Activated CD8-positive, alpha-beta memory T cell treated with anti-CD3 and anti-CD28 coated beads for 24 hours (primary cell): Measurements from ENCODE around the gene OR51F2.
"Not testable (repeated sequence)": the region's sequence is repeated elsewhere in the genome, so short reads cannot be mapped to it uniquely, and the experiment has no call there.

Source experiments
- DNase-seq: peaks from one replicate; pipeline ENCODE4 v3.0.0-alpha.2; 2020

OR51F2 gene, protein sequence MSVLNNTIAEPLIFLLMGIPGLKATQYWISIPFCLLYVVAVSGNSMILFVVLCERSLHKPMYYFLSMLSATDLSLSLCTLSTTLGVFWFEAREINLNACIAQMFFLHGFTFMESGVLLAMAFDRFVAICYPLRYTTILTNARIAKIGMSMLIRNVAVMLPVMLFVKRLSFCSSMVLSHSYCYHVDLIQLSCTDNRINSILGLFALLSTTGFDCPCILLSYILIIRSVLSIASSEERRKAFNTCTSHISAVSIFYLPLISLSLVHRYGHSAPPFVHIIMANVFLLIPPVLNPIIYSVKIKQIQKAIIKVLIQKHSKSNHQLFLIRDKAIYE

DNA sequence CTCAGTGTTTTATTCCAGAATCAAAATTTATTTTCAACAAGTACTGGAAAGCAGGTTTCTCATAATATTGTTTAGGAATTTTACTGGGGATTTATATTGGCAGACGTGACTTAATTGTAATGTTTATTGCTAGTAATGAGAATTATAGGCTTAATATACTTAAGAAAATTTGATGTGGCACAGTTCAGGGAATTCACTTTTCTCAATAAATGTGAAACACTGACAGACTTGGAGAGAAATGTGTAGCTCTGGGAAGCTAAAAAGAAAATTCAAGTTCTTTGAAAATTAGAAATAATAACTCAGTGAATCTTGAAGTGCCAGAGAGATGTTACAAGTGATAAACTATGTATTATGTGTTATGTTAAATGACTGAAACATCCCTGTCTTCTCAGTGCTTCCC, at the start of gene OR51F2:
OR51F2 (plus strand) TSS at position 301 of the 400 bp plus-strand sequence. CDS start 101 bp downstream, outside the sequence.
- DNase-seq, result no peak

DNA sequence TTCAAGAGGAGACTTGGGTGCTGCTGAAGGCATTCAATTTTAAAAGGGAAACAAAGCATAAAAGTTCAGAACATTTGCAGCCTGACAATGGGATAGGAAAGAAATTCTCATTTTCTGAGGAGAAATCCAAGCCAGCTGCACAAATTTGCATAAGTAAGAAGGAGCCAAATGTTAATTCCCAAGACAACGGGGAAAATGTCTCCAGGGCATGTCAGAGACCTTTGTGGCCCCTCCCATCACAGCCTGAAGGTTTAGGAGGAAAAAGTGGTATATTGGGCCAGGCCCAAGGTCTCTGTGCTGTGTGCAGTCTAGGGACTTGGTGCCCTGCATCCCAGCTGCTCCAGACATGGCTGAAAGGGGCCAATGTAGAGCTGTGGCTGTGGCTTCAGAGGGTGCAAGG, 38.7 kb upstream of the OR51F2 start:
- DNase-seq, result no peak

DNA sequence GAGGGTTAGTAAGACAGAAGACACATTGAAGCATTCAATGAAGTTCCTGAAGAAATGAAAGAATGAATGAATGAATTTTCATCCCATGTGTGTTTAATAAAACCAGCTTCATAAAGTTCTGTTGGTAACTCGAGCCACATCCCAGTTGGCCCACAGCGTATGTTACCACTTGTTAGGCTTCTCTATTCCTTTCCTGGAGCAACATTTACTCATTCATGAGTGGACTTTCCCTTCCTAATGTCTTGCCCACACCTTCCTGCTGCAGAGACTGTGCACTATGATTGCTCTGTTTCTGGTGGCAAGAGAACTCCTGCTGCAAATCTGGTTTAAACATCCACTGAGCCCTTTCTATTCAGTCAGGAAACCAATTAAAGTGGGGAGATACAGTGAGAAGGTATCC, 23.9 kb upstream of the OR51F2 start:
- DNase-seq, result no peak

DNA sequence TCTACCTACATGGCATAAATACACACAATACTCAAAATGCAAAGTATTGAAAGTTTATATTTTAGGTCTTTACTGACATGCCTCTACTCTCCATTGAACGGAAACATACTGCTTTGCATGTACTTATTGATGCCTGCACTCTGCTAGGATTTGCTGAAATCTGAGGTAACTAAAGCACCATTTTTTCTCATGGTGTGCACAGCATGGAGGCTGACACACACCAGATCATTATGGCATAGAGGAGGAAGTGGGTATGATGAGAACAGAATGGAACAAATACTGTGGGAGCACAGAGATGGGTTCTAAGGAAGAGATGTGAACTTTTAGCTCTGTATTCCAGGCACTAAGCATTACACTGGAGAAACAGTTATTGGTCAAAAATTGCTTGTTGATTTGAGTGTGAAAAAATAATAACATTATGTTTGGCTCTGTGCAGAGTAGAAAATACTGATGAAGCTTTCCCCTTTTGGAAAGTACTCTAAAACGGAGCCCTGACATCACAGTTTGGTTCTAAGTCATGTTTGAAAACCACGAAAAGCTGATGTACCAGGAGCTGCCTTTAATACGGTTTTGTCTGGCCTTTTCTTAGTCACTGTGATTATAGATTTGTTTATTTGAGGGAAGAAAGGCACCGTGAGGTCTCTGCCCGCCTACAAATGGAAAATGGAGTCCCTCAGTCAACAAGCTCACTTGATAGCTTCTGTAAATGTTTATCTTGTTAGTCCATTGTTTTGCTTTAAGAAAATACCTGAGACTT, 22.5 kb upstream of the OR51F2 start:
- DNase-seq, result no peak

DNA sequence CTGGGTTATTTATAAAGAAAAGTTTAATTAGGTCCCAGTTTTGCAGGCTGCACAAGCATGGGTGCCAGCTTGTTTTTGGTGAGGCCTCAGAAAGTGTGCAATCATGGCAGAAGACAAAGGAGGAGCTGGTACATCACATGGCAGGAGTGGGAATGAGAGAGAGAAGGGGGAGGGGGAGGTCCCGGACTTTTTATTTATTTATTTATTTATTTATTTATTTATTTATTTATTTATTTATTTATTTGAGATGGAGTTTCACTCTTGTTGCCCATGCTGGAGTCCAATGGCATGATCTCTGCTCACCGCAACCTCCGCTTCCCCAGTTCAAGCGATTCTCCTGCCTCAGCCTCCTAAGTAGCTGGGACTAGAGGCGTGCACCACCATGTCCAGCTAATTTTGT, 19.8 kb upstream of the OR51F2 start:
- not testable (repeated sequence) for DNase-seq

DNA sequence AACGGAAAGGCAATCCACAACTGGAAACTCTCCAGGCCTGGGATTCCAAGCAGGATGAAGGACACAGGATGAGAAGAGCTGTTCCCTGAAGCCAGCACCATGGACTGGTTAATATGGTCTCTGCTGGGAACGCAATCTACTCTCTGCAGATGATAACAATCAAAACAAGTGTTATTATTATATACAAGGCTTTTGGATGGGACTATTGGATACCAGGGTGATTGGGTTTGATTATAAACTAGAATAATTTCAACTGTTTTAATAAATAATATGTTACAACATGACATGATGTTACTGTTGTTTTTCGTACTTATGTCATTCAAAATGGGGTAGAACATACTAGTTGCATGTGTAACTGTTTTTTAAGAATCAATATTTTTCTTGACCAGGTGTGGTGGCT, 16.8 kb upstream of the OR51F2 start, which contains the start of gene OR52R1:
OR52R1 (minus strand) TSS at position 101 of the 400 bp plus-strand sequence; CDS start at position 101, 0 bp downstream.
- no peak for DNase-seq

DNA sequence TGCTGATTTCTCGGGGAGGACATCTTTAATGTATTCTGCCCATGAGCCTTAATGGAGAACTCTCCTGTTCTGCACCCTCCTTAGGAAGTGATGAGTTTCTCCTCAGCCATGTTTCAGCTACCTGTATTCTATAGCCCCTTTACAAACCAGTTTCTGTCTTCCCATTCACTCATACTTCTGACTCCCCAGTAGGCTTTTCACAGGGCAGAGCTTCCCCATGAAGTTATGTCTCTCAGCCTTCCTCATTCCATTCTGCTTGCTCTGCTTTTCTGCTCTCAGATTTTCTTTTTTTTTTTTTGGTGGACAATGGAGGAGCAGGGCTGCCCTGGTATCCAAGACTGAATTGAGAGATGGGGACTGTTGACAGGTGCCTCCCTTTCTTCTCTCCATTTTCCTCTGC, 12.6 kb upstream of the OR51F2 start:
- DNase-seq, result no peak

DNA sequence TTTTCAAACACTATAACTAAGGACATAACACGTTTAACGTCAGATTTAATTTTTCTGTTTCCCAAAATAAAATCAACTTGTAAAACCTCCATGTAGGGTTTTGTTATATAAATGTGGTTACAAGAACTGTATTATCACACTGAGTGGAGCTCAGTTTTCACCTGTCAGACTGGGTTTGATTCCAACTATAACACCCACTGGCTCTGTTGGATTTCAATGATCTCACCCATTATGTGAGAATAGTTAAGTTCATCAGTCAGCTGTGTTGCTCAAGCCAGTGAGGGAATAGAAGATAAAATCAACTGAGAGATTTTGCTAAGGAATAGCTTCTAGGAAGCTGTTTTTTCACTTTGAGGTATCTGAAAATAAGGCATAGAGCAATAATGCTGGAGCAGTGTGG, 11.9 kb upstream of the OR51F2 start:
- DNase-seq, result no peak

DNA sequence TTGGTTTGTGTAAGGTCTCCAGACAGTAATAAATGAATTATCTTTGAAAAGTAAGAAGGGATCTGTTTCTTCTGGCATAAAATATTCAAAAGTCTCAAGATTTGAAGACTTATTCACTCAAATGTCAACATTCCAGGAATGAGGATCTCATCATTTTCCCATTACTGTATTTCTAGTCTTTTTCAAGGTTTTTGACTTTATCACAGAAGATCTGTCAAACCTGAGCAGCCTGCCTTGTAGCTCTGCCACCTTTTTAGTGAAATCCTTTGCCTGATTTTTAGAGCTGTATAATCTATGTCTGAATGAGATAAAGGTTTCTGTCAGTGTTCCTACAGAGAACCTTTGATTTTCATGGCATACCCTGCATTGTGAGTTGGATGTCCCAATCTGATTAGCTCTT, 4.0 kb downstream of the OR51F2 start:
- DNase-seq, result no peak

DNA sequence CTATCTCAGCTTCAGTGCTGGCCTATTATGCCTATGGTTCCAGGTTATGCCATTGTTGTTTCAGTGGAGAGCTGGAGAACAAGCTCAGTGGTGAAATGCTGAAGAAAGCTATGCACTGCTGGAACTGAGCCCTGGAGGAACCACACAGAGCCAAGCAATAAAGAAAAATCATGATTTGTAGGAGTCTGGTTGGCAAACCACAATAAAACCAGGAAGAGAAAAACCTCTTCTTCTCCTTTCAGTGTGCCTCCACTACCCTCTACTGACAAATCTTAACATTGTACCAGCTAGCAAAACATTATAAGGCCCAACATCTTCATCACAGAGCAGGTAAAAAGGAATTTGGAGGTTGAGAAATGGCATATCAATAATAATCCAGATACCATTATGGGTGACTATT, 5.3 kb downstream of the OR51F2 start:
- no peak for DNase-seq

DNA sequence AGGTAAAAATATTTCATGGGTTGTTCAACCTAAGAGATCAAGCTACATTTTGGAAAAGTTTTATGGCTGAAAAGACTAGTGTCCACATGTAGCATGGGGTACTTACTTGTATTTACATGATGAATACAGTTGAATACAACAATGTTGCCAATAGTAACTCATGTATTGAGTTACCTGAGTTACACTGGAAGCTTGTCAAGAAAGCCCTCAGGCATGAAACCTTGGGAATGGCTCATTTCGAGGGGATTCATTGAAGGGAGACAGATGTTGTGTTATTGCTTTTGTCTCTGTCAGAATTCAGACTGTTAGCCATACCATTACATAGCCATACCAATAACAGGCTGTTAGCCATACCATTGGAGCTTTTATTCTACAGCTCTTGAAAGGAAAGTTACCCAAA, 9.2 kb downstream of the OR51F2 start:
- no peak for DNase-seq

DNA sequence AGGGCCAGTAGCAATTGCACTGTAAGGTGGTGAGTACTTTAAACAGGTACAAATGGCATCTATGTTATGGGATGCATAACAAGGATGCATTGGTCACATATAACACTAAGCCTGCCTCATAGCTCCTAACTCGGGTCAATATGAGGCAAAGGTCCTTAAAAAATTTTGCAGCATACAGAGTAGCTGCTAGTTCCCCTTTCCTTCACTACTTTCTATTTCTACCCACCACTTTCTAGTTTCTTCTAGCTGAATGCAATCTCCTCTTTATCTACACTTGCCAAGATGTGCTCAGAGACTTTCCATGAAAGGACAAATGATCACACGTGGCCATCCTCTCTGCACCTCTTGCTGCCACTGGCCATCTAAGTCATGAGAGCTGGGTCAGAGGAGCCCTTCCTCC, 9.8 kb downstream of the OR51F2 start:
- DNase-seq, result no peak

DNA sequence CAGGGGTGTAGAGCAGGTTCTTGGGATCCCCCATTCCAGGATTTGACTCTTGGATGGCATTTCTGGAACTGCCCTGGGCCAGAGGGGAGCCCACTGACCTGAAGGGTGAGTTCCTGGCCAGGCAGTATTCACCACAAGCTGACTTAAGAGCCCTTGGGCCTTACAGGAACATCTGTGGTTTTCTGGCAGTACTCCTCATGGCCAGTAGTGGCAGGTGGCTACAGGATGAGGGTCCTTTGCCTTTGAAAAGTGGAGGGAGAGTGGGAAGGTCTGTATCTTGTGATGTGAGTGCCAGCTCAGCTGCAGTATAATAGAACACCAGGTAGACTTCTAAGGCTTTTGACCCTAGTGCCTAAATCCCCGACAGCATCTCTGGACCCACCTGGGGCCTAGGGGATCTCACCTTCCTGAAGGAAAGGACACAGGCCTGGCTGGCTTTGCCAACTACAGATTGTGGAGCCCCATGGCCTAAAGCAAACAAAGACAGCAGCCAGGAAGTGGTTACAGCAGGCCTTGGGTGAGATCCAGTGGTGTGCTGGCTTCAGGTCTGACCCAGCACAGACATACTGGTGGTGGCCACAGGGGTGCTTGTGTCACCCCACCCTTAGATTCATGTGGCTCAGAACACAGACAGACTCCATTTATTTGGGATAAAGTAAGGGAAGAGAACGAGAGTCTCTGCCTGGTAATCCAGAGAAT, 18.9 kb downstream of the OR51F2 start:
- DNase-seq, result no peak

DNA sequence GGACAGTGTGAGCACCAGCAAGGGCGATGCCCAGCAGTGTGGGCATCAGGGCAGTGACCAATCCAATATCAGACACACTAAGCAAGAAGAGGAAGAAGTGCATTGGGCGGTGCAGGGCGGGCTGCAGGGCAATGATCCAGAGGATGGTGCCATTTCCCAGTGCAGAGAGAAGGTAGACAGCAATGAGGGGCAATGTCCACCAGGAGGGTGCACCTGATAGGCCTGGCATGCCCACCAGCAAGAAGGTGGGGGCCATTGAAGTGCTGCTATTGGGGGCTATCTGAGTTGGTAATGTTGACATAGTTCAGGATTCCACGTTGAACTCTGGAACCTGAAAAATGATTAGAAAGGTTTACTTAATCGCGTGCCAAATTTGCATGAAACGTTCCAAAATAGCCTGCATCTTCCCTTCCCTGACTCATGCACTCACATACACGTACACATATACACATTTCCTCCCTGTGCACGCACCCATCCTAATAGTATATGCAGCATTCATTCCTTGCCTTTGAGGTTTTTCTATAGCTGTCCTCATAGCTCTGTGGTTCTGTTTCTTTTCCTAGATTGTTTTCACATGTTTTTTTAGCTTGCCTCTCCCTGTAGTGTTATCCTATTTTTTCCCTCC, 27.9 kb downstream of the OR51F2 start, which contains the start of gene OR51S1:
OR51S1 (minus strand) TSS at position 301 of the 625 bp plus-strand sequence; CDS start at position 301, 0 bp downstream.
- DNase-seq, result no peak

DNA sequence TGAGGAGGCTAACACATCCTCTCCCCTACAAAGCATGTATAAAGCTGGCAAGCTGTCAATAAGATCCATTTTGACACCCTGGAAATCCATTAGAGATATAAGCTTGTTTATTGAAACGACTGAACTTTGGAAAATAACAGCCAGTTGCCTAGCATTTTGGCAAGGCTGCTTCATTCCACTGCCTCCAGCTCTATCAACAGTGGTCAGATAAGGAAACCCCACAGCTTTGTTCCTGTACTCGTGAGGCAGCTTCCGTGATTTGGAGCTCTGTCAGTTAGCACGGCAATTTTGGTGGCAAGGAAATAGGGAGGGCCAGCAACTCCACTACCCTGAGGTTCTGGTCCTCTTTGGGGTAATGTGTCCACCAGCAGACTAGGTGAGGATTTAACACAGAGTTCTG, 29.9 kb downstream of the OR51F2 start:
- DNase-seq, result no peak

DNA sequence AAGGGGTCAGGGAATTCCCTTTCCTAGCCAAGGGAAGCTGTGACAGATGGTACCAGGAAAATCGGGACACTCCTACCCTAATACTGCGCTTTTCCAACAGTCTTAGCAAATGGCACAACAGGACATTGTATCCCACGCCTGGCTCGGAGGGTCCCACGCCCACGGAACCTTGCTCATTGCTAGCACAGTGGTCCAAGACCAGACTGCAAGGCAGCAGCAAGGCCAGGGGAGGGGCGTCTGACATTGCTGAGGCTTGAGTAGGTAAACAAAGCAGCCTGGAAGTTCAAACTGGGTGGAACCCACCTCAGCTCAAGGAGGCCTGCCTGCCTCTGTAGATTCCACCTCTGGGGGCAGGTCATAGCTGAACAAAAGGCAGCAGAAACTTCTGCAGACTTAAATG, 33.2 kb downstream of the OR51F2 start:
- DNase-seq, result not testable (repeated sequence)

DNA sequence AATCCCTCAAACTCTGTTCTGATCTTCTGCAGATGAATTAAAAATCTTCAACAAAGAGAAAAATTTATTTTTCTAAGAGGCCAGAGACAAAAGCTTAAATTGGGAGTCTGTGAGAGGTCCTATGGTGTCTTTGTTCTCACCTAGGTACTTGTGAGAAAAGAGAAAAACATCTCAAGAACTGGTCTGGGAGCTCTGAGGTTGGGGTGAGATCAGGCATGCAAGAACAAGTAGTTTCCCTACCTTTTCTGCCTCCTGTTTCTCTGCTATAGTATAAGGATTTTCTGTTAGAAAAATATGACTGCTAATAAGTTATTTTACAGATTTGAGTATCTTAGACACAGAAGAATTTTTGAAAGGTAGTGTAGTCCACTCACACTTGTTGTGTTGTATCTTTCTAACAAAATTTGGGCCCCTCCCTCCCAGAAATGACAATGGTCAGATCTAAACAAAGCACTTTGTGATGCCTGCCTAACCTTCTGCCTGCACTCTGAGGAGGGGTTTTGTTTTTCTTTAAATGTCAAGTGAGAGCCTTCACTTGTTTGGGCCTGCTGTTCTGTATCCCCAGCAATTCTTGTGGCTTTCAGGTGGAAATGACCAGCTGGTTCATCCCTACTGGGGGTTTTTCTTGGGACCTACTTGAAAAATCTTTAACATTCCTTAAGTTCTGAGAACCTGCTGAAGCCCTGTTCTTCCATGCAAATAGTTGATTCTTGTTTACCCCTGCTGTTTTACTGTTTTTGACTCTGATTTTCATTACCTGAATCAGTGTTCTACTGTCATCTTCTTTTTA, 41.5 kb downstream of the OR51F2 start:
- no peak for DNase-seq

DNA sequence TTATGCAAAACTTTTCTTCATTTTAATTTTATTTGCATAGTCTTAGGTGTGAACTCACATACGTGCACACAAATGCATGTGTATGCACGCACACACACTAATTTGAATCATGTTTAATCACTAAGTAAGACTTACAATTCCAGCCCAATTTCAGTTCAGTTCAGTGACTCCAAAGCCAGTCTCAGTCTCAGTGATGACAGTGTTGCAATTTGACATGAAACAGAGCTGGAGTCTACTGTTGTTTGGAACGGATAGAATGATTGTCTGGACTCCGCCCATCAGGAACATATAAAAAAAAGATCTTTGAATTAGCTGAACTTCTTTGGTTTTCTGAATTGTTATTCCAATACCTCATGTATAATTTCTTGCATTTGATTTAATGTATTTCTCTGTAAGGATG, 42.8 kb downstream of the OR51F2 start:
- DNase-seq, result no peak

DNA sequence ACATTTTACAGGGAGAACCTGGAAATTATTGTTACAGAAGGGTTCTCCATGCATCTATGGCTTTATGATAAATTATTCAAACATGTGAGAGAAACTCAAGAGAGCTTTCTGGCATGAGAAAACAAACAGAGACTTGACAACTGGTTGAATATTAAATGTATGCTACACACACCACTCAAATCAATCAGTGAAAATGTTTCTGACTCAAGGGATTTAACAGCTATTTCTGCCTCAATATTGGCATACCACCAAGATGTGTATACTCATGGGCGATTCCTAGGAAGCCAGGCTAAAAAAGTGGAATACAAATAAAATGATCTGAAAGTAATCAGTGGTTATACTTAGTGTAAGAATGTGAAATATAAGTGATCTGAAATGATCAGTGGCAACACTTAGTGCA, 44.7 kb downstream of the OR51F2 start:
- no peak for DNase-seq
